HG03196 (cell line): Measurements from ENCODE around the gene GRIA1.

Source experiments
- ATAC-seq: cut with Tn5 transposase; IDR thresholded peaks from one replicate; pipeline ENCODE4 v1.9.1; 2021; ENCODE audit not compliant: unreplicated experiment

The GRIA1 gene

GRCh38 chr5:153654504-153655200, 164.2 kb downstream of the GRIA1 start:
- ATAC-seq: no peak

GRCh38 chr5:153655201-153655510, 164.7 kb downstream of the GRIA1 start:
- no peak for ATAC-seq

- no peak for ATAC-seq
Observed at GRCh38 chr5:153658149-153658548, 167.7 kb downstream of the GRIA1 start.

GRCh38 chr5:153658606-153659005, 168.1 kb downstream of the GRIA1 start:
- no peak for ATAC-seq

GRCh38 chr5:153659039-153659736, 168.7 kb downstream of the GRIA1 start:
- no peak for ATAC-seq

GRCh38 chr5:153660919-153661318, 170.4 kb downstream of the GRIA1 start:
- ATAC-seq: no peak

GRCh38 chr5:153661897-153662296, 171.4 kb downstream of the GRIA1 start:
- ATAC-seq: no peak

- no peak for ATAC-seq
Observed at GRCh38 chr5:153670101-153670500, 179.6 kb downstream of the GRIA1 start.

GRCh38 chr5:153671653-153672346, 181.3 kb downstream of the GRIA1 start:
- ATAC-seq: no peak

- ATAC-seq: no peak
Observed at GRCh38 chr5:153672347-153673090, 182.0 kb downstream of the GRIA1 start.

- no peak for ATAC-seq
Observed at GRCh38 chr5:153674356-153674755, 183.9 kb downstream of the GRIA1 start.

GRCh38 chr5:153676406-153676805, 185.9 kb downstream of the GRIA1 start:
- no peak for ATAC-seq

- ATAC-seq: no peak
Observed at GRCh38 chr5:153676821-153677220, 186.4 kb downstream of the GRIA1 start.

- no peak for ATAC-seq
Observed at GRCh38 chr5:153678617-153679329, 188.3 kb downstream of the GRIA1 start.

- no peak for ATAC-seq
Observed at GRCh38 chr5:153690236-153690635, 199.8 kb downstream of the GRIA1 start.

- no peak for ATAC-seq
Observed at GRCh38 chr5:153696256-153696655, 205.8 kb downstream of the GRIA1 start.

- ATAC-seq: no peak
Observed at GRCh38 chr5:153699035-153699434, 208.6 kb downstream of the GRIA1 start.

GRCh38 chr5:153700940-153701339, 210.5 kb downstream of the GRIA1 start:
- ATAC-seq: no peak

- no peak for ATAC-seq
Observed at GRCh38 chr5:153702265-153702664, 211.8 kb downstream of the GRIA1 start.

GRCh38 chr5:153704110-153704509, 213.6 kb downstream of the GRIA1 start:
- no peak for ATAC-seq

- ATAC-seq: no peak
Observed at GRCh38 chr5:153707626-153708025, 217.2 kb downstream of the GRIA1 start.
